AG10803 (cell line): ENCODE measurements around the gene STK4.

Source experiments
- DNase-seq: peaks from one replicate; pipeline ENCODE4 v3.0.0; 2010; ENCODE audit warnings: low read depth
- H3K4me3 ChIP-seq: 2 replicates; pipeline ENCODE4 v1.5.1; 2011; ENCODE audit warnings: mild to moderate bottlenecking, low read length, control low read depth
- TF ChIP-seq, protein P1 (sequence below): conservative IDR thresholded peaks from 2 replicates; pipeline ENCODE4 v1.5.1; 2011; ENCODE audit warnings: mild to moderate bottlenecking, low read length, control low read depth, inconsistent platforms

The STK4 gene

DNA sequence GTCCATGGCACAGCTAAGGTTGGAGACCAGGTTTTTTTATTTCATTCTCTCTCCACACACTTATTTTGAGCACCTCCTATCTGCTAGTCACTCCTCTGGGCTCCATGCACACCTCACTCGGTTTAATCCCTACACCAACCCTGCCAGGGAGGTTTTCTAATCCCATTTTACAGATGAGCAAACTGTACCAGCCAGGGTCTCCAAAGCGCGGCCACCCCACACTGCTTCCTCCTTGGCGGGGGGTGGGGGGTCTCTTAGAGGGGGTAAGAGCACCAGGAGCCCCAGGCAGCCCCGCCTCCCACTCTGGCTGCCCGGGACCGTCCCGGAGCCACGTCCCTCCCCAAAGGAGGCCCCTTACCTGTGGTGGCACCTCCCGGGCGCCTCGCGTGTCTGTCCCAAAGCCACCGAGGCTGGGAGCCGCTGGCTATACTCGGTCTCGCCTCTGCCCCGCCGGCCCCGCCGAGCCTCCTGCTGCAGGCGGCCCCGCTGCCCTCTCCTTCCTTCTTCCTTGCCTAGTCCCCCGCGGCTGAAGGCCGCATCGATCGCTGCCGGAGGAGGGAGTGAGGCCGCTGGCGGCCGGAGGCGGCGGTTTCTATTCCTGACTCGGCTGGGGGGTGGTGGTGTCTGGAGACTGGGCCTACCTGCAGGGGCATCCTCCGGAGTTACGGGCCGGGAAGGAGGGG lies 134.4 kb downstream of the STK4 start, which contains the start of gene KCNS1:
Gene KCNS1, minus strand, starts transcription at position 565 of the 683 bp plus-strand sequence. CDS start 1,891 bp downstream, outside the sequence.
- no peak within 1 kb of the TSS; the same call in 1 of the 2 replicates for H3K4me3 ChIP-seq
- no peak for DNase-seq

GRCh38 chr20:45101333-45101850 lies 135.1 kb downstream of the STK4 start:
- H3K4me3 ChIP-seq, result no peak overlapping the region
- no peak for DNase-seq
- TF ChIP-seq, protein P1, sequence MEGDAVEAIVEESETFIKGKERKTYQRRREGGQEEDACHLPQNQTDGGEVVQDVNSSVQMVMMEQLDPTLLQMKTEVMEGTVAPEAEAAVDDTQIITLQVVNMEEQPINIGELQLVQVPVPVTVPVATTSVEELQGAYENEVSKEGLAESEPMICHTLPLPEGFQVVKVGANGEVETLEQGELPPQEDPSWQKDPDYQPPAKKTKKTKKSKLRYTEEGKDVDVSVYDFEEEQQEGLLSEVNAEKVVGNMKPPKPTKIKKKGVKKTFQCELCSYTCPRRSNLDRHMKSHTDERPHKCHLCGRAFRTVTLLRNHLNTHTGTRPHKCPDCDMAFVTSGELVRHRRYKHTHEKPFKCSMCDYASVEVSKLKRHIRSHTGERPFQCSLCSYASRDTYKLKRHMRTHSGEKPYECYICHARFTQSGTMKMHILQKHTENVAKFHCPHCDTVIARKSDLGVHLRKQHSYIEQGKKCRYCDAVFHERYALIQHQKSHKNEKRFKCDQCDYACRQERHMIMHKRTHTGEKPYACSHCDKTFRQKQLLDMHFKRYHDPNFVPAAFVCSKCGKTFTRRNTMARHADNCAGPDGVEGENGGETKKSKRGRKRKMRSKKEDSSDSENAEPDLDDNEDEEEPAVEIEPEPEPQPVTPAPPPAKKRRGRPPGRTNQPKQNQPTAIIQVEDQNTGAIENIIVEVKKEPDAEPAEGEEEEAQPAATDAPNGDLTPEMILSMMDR, result no peak

More for the DNA sequence above, 134.4 kb downstream of the STK4 start, which contains the start of gene KCNS1:
- TF ChIP-seq, protein P1, result no peak

GRCh38 chr20:45103072-45103471 lies 136.8 kb downstream of the STK4 start:
- no peak overlapping the region for H3K4me3 ChIP-seq
- DNase-seq, result no peak
- TF ChIP-seq, protein P1, result no peak

DNA sequence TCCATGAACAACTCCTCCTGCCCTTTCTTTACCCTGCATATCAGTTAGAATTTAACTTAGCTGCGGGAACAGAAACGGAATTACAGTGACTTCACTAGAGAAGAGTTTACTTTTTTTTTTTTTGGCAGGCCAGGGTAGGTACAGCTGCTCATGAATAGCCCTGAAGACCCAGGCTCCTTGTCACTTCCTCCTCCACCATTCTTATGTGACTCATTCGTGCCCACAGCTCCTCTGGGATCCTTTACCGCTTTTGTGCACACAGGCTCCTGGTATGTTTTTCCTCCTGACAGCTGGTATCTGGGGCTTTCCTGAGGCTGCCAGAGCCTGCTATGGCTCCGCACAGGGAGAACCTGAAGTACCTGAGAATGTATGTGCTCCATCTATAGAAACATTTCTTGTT lies 138.5 kb downstream of the STK4 start:
- H3K4me3 ChIP-seq, result no peak overlapping the region
- TF ChIP-seq, protein P1, result no peak
- peak; percentile 67 for DNase-seq

DNA sequence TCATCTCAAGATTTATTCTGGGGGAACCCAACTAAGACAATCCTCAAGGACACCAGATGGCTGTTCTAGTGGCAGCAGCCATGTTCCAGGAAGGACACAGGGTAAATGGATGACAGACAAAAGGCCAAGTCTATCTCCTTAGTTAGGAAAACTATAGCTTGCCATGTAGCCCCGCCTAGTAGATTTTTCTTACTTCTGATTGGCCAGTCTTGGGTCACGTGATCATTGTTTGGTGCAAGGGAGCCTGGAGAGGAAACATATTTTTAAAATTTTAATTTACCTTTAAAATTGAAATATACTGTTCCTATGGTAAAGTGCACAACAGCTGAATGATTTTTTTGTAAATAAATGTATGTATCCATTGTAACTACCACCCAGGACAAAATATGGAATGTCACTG lies 139.0 kb downstream of the STK4 start:
- TF ChIP-seq, protein P1, result no peak
- DNase-seq, result no peak
- no peak overlapping the region for H3K4me3 ChIP-seq

DNA sequence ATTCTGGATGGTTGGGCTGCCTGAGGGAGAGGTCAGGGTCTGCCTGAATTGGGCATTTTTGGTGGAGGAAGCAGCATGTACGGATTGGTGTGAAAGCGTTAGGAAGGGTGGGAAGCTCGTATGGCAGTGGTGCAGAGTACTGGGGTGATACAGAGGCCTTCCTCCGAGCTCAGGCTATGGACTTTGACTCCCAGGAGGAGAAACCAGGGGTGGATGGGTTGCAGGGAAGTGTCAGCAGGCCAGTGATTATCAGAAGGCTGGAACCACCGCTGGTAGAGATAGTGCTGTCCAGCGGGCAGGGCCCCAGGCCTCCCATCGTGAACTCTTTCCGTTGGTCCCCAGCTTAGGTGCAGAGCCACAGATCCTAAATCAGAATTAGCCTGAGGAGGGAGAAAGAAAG lies 143.3 kb downstream of the STK4 start:
- no peak overlapping the region for H3K4me3 ChIP-seq
- TF ChIP-seq, protein P1, result no peak
- no peak for DNase-seq

- H3K4me3 ChIP-seq, result no peak overlapping the region
- TF ChIP-seq, protein P1, result no peak
- no peak for DNase-seq
Measured at GRCh38 chr20:45110301-45110700, 144.0 kb downstream of the STK4 start.
